ENCODE measurements around the gene PDE8B.

PDE8B gene

GRCh38 chr5:77180167-77181081 is 30.1 kb upstream of the PDE8B start:
- no peak for TF ChIP-seq CTCF (IDR thresholded peaks at IDR 0.05)

GRCh38 chr5:77181173-77181572 is 29.3 kb upstream of the PDE8B start:
- no peak for TF ChIP-seq CTCF (IDR thresholded peaks at IDR 0.05)

GRCh38 chr5:77181596-77182304 is 28.7 kb upstream of the PDE8B start:
- TF ChIP-seq CTCF (IDR thresholded peaks at IDR 0.05): no peak

- TF ChIP-seq CTCF (IDR thresholded peaks at IDR 0.05): no peak
These were observed 28.1 kb upstream of the PDE8B start for GRCh38 chr5:77182367-77182766.

- no peak for TF ChIP-seq CTCF (IDR thresholded peaks at IDR 0.05)
These were observed 23.7 kb upstream of the PDE8B start for GRCh38 chr5:77186652-77187370.

- TF ChIP-seq CTCF (IDR thresholded peaks at IDR 0.05): no peak
These were observed 21.1 kb upstream of the PDE8B start for GRCh38 chr5:77189421-77189820.

- no peak for TF ChIP-seq CTCF (IDR thresholded peaks at IDR 0.05)
These were observed 17.9 kb upstream of the PDE8B start for GRCh38 chr5:77192441-77193050.

Measured in LNCAP (cell line).